ENCODE data around the gene SUCLG2.

DNA sequence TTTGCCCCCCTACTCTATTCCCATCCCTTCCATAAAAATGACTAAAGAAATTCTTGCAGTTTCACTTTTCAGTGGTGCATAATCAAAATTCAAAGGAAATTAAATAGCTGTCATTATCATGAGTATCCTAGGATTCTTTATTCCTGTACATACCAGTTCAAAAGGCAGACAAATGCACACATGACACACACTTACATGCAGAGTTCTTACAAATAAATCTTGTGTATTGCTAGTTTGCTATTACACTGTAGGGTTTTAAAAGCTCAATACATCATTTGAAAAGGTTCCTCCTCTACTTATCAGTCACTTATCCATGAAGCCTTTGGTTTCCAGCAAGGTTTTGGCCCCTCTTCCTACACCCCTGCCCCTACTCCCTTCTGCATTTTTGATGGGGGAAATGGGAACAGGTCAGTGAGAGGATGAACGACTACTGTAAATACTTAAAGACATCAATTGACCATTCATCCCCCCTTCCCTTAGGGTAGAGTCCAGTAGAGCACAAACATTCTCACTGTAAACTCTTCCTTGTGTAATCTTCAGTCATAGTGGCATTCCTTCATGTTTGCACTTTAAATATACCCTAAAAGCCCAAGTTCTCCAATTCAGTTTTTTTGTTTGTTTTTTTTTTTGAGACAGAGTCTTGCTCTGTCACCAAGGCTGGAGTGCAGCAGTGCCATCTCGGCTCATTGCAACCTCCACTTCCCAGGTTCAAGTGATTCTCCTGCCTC lies 92.6 kb downstream of the SUCLG2 start:
- no peak for TF ChIP-seq POLR2AphosphoS5 (IDR thresholded peaks at IDR 0.05; ENCODE audit: low read depth, low read length)
- no peak for TF ChIP-seq POLR2A (IDR thresholded peaks at IDR 0.05; ENCODE audit: low read depth, low read length)
- no peak for TF ChIP-seq TAF1 (IDR thresholded peaks at IDR 0.05; ENCODE audit: borderline replicate concordance, low read depth, low read length)

Measured in GM12892 (cell line).